ENCODE results near the gene CCDC191. TPM values are rescaled to one million over a fixed set of nuclear protein-coding genes. Genes with fewer than 3 reads are reported as not detected.
A peak's percentile ranks its signal among the peaks of the same experiment; 100 is the strongest.

CCDC191 gene
- total and polyA plus RNA-seq, 9 of the 15 experiments (the other 6 are each of a cell fraction or from before 2014, with no cell fraction given) = 0.10 to 0.55 (median 0.22) TPM

GRCh38 chr3:114093596-114093995 lies 37.3 kb upstream of the CCDC191 start:
- no peak overlapping the region for H3K4me2 ChIP-seq (ENCODE audit: insufficient read depth, low read length)
- WGBS (ENCODE audit: insufficient coverage, low coverage, missing lambda C conversion rate) = 10% methylated on average over 2 of the region's 2 CpGs
- CTCF ChIA-PET (ENCODE audit: low intra/inter-chr PET ratio) = no interaction called here
- no TSS peak for BruUV-seq (replicated peaks)
- H3K9ac ChIP-seq (ENCODE audit: insufficient read depth in 1 of 2, low read depth in 2 of 2, low read length in 2 of 2) = no peak overlapping the region
- no peaks in the 10 kb centered on the region for H3K36me3 ChIP-seq (ENCODE audit: control insufficient read depth, insufficient read depth, low read length)
- no peaks in the 10 kb centered on the region for H3K9me1 ChIP-seq (ENCODE audit: control insufficient read depth, insufficient read depth, low read length)
- no peak overlapping the region for H2AFZ ChIP-seq (ENCODE audit: low read depth, low read length)
- intact Hi-C loops (cut with micrococcal nuclease) = no loop called here
- peaks cover 9 to 10% of the 10 kb centered on the region in 2 experiments; a peak in 3 of 5 replicates for H3K27me3 ChIP-seq (ENCODE audit: control insufficient read depth in 2 of 2, insufficient read depth in 2 of 2, low read length in 2 of 2)
- DNase-seq (ENCODE audit: extremely low read depth in 1 of 4, low spot score in 3 of 4) (peak in 2 of 4 experiments; percentile 7 to 15), ATAC-seq (no peak), FAIRE-seq (no peak)
- no peak overlapping the region for H3K27ac ChIP-seq (ENCODE audit: extremely low read depth, low read depth, low read length)
- no peaks in the 10 kb centered on the region for H3K4me1 ChIP-seq (replicated peaks in 1 of 2; ENCODE audit: control insufficient read depth in 2 of 2, insufficient read depth in 2 of 2, low read length in 2 of 2)
- in situ Hi-C loops (cut with MboI) = no loop called here
- H3K9me3 ChIP-seq (replicated peaks; ENCODE audit: control insufficient read depth, insufficient read depth, low read depth, low read length) = no peaks in the 10 kb centered on the region
- no peaks in the 10 kb centered on the region for H4K20me1 ChIP-seq (replicated peaks; ENCODE audit: control insufficient read depth, insufficient read depth, low read length)
- POLR2A ChIA-PET = no interaction called here
- no peak for TF ChIP-seq GATA2 (CRISPR knock-in tag; IDR thresholded peaks at IDR 0.05)
- TF ChIP-seq BCLAF1 (IDR thresholded peaks at IDR 0.05; ENCODE audit: borderline replicate concordance in 1 of 2, control insufficient read depth in 1 of 2, low read depth in 2 of 2, low read length in 1 of 2) = no peak
- no peak for TF ChIP-seq ZNF354B (CRISPR knock-in tag; IDR thresholded peaks at IDR 0.05)
- no peak for TF ChIP-seq RFX1 (IDR thresholded peaks at IDR 0.05)
- peak; percentile 82 for TF ChIP-seq NFIC (IDR thresholded peaks at IDR 0.05)
- no peak overlapping the region for H3K4me3 ChIP-seq
- no peaks in the 10 kb centered on the region for H3K79me2 ChIP-seq (ENCODE audit: control insufficient read depth, insufficient read depth, low read length)

Measured in K562 (cell line).